Esophagus mucosa (tissue), 1 donor: Measurements from ENCODE around the gene IGF2R. TPM values are rescaled to one million over a fixed set of nuclear protein-coding genes. Genes with fewer than 3 reads are reported as not detected.
"Not testable (repeated sequence)": the region's sequence is repeated elsewhere in the genome, so short reads cannot be mapped to it uniquely, and the experiment has no call there.

Experiments
- ATAC-seq: fragments of 200-7000 bp; cut with Tn5 transposase; one replicate; pipeline ENCODE4 v1.9.1; 2020
- total RNA-seq: library from RNA; stranded (reverse); gene quantifications from one replicate; pipeline ENCODE4 v1.2.4, GENCODE V29; 2023
- donor health status: DM: yes; HTN: yes; CAD: no.

Gene IGF2R
- total RNA-seq, 1 donor from 2014 or later: 53.5 TPM

DNA sequence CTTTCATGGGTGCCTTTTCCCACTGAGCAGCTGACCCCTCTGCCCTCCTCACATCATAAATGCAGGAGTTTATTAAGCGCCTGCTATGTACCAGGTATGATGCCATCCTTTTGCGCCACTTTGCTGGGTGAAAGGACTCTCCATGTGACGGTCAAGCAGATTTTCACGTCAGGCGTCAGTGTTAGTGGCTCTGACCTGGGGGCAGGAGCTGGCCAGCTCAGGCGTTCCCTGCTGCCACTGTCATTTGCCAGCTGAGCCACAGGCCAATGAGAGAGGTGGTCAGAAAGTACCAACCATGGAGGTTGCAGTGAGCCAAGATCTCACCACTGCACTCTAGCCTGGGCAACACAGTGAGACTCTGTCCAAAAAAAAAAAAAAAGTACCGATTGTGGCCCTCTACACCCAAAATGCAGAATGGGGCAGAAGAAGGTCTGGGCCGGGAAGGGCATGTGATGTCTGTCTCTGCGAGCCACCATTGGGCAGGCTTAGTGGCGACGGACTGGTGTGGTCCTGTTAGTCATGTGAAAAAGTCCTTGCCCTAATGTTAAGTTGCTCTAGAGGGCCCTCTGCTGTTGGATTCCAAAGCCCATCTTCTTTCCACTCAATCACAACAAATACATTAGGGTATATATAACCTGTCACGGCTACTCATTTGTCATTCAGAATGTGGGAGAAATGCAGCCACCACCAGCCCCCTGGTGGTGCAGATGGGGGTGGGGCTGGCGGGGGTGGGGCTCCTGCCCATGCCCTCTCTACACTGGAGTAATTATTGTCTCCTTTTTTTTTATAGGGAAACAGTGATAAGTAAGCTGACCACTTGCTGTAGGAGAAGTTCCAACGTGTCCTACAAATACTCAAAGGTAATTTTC lies 134.3 kb downstream of the IGF2R start:
- peak; percentile 24 for ATAC-seq

DNA sequence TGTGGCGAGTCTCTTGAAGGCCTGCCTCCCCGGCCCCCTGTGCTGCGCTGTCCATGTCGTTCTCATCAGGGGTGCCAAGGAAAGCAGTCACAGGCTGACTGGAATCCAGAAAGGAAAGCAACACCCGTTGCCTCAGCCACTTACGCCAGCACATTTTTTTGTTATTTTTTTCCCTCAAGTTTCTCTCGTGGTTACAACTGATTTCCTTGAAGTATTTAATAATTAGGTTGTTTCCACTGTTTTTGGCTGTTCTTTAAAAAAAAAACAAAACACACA lies 134.9 kb downstream of the IGF2R start:
- ATAC-seq: no peak

DNA sequence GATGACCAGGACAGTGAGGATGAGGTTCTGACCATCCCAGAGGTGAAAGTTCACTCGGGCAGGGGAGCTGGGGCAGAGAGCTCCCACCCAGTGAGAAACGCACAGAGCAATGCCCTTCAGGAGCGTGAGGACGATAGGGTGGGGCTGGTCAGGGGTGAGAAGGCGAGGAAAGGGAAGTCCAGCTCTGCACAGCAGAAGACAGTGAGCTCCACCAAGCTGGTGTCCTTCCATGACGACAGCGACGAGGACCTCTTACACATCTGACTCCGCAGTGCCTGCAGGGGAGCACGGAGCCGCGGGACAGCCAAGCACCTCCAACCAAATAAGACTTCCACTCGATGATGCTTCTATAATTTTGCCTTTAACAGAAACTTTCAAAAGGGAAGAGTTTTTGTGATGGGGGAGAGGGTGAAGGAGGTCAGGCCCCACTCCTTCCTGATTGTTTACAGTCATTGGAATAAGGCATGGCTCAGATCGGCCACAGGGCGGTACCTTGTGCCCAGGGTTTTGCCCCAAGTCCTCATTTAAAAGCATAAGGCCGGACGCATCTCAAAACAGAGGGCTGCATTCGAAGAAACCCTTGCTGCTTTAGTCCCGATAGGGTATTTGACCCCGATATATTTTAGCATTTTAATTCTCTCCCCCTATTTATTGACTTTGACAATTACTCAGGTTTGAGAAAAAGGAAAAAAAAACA lies 136.1 kb downstream of the IGF2R start:
- ATAC-seq: no peak

DNA sequence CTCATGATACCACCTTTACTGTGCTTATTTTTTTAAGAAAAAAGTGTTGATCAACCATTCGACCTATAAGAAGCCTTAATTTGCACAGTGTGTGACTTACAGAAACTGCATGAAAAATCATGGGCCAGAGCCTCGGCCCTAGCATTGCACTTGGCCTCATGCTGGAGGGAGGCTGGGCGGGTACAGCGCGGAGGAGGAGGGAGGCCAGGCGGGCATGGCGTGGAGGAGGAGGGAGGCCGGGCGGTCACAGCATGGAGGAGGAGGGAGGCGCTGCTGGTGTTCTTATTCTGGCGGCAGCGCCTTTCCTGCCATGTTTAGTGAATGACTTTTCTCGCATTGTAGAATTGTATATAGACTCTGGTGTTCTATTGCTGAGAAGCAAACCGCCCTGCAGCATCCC lies 137.1 kb downstream of the IGF2R start:
- no peak for ATAC-seq

- ATAC-seq: no peak
Measured at GRCh38 chr6:160106701-160107100, 137.8 kb downstream of the IGF2R start.

DNA sequence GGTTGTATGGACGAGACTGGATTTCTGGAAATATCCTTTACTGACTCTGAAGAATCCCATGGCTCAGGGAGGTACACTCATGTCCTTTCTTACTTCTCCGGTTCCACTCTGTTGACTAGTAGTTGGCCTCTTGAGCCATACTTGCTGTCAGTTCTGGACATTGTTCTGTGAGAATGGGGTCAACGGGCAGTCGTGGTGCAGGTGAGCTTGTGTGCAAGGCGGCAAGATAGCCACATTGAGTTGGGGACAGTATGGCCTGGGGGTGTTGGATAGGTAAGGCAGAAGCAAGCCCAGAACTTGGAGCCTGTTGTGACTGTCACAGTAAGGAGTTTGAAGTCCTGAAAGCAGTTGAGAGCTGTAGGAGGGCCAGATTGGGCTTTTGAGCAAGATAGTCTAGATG lies 139.2 kb downstream of the IGF2R start:
- no peak for ATAC-seq

GRCh38 chr6:160110586-160111123 lies 141.8 kb downstream of the IGF2R start:
- no peak for ATAC-seq

DNA sequence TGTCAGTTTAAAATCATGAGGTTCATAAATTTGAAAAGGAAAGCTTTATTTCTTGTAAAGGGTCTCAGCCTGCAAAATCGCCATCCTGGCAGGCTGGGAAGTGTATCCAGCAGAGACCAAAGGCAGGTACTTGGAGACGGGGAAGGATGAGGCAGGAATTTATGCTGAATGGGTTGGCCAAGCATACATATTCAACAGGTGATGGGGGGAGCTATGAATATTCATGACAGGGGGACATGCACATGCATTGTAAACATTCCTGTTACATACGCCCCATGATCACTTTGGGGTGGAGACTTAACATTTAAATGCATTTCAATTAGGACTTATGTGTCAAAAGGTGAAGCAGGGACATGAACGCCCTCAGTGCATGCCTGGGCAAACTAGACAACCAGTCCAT lies 142.9 kb downstream of the IGF2R start:
- ATAC-seq: no peak

GRCh38 chr6:160112628-160113299 lies 143.9 kb downstream of the IGF2R start:
- peak; percentile 61 for ATAC-seq

GRCh38 chr6:160114536-160114935 lies 145.7 kb downstream of the IGF2R start:
- ATAC-seq: not testable (repeated sequence)

- ATAC-seq: no peak
Measured at GRCh38 chr6:160115421-160115820, 146.5 kb downstream of the IGF2R start.

GRCh38 chr6:160116411-160116810 lies 147.5 kb downstream of the IGF2R start:
- ATAC-seq: peak; percentile 29

DNA sequence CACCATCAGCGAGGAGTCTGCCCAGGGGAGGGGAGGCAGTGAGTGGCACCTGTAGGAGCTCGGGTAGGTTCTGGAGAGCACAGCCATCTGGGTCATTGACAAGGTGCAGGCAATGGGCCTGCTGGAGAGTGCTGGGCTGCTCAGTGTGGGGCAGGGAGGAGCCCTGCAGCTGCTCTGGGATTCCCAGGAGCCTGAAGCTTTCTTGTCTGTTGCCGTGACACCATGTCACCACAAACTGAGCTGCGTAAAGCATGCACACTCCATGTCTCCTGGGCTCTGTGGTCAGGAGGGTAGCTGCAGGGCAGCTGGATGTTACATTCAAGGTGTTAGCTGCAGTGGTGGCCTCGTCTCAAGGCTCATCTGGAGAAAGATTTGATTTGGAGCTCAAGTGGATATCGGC lies 148.3 kb downstream of the IGF2R start:
- ATAC-seq: no peak

- no peak for ATAC-seq
Measured at GRCh38 chr6:160118620-160119229, 149.8 kb downstream of the IGF2R start.

DNA sequence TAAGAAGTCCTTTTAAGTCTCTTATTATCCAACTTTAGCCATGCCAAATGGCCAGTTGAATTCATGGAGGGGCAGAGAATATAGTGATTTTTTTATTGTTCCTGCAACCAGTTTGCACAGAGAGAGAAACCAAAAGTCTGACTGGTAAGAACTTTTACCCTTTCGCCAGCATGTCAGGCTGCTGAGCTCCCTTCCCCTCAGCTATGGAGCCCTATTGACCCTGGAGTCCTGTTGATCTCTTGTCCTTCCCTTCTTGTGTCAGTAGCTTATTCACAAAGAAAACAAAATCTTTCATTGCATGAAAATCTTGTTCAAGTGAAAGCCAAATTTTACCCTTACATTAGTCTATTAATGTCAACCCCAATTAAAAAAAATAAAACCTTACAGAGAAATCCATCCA lies 151.2 kb downstream of the IGF2R start:
- no peak for ATAC-seq

GRCh38 chr6:160121558-160121957 lies 152.7 kb downstream of the IGF2R start, which contains the start of gene SLC22A1:
SLC22A1 (plus strand) TSS chr6:160121815; CDS start chr6:160121936, 121 bp downstream.
- ATAC-seq: no peak

DNA sequence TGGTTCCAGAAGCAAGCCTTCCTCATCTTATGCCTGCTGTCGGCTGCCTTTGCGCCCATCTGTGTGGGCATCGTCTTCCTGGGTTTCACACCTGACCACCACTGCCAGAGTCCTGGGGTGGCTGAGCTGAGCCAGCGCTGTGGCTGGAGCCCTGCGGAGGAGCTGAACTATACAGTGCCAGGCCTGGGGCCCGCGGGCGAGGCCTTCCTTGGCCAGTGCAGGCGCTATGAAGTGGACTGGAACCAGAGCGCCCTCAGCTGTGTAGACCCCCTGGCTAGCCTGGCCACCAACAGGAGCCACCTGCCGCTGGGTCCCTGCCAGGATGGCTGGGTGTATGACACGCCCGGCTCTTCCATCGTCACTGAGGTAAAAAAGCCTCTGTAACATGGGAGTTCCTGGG lies 153.1 kb downstream of the IGF2R start:
- peak; percentile 35 for ATAC-seq

DNA sequence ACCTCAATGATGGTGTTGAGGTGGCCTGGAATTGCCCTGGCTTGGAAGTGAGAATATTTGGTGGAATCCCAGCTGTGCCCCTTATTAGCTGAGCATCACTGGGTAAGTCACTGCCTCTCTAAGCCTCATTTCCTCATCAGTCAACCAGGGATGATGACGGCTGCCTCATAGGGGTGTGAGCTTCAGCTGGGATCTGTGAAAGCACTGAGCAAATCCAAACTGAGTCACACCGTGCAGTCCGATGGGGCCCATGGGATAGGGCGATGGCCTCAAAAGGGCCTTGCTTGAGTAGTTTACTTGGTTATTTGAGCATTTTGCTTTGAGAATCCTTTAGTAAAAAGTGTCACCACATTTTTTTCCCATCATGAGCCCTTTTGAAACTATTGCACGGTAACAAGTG lies 153.9 kb downstream of the IGF2R start:
- peak; percentile 49 for ATAC-seq

GRCh38 chr6:160124007-160124406 lies 155.1 kb downstream of the IGF2R start:
- ATAC-seq: no peak

- ATAC-seq: no peak
Measured at GRCh38 chr6:160124605-160125004, 155.7 kb downstream of the IGF2R start.

DNA sequence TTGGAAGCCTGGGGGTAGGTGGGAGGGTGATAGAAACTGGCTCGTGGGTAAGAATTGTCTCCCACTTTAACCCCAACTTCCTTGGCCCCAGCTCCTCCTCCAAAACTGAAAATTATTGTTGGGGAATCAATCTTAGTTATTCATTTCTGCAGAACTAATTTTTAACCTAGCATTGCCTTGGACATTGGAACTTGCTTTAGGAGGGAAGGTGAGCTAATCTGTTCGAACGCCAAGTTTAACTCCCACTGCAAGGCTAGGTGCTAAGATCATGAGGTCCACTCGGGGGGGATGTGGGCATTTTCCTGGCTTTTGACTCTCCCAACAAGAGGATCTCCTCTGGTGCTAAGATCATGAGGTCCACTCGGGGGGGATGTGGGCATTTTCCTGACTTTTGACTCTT lies 156.2 kb downstream of the IGF2R start:
- ATAC-seq: not testable (repeated sequence)

DNA sequence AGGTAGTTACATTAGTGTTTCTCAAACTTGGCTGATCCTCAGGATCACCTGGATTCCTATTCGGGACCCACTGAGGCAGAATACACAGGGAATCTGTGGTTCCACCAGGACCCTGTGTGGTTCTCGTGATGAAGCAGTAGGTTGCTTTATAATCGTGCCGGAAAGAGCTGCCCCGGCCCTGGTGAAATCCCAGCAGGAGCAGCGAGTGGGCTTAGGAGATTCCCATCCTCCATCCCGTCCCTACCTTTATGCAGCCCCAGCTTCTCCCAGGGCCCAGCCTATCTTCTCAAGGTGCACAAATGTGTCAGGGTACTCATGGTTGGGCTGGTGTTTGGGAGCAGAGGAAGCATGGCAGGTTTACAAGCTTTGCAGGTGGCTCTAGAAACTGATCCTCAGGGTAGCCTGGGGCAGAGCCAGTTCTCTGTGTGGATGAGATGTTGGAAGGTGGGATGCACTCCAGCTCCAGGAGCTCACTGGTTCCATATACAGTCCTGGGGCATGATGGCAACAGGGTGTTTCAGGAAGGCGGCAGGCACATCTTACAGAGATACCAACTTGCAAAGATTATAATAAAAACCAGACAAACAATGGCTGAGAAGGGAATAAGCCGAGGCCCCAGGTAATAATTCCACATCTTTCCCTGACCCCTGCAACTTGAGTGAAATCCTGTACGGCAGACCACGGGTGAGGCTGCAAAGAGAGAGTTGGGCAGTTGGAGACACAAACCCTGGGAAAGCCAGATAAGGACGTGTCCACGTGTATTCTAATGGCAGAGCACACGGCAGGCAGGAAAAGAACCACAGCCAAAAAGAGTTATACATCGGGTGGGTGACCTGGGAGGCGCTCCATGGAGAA lies 158.6 kb downstream of the IGF2R start:
- no peak for ATAC-seq
